Measurements from ENCODE around the gene TRPV6.

TRPV6 gene

DNA sequence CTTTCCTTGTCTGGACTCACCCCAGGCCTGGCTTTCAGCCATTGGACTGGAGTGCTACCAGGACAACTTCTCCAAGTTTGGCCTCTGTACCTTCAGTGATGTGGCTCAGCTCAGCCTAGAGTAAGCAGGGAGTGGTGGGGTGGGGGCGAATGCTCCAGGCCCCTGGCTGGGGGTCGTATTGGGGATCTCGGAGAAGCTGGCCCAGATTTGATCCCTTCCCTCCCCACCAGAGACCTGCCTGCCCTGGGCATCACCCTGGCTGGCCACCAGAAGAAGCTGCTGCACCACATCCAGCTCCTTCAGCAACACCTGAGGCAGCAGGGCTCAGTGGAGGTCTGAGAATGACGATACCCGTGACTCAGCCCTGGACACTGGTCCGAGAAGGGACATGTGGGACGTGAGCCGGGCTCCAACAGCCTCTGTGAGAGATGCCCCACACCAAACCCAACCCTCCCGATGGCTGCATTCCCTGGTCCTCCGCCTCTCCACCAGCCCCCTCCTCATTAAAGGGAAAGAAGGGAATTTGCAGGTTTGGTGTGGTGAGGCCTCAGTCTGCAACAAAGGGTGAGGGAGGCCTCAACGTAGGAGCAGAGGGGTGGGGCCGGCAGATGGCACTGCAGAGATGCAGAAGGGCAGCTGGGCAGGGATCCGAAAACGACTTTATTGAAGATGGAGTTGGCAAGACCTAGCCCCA is 14.8 kb downstream of the TRPV6 start:
- no peaks in the 10 kb centered on the region for H3K27me3 ChIP-seq (ENCODE audit: insufficient read depth, poor library complexity, severe bottlenecking)
- no peak overlapping the region for H3K27ac ChIP-seq (replicated peaks)
- DNase-seq (ENCODE audit: low read depth in 1 of 2, low spot score in 1 of 2): no peak
- TF ChIP-seq SPI1 (IDR thresholded peaks at IDR 0.05; ENCODE audit: borderline replicate concordance, low read depth): no peak
- H3K4me3 ChIP-seq (replicated peaks; ENCODE audit: insufficient read depth, low read length): no peak overlapping the region

- H3K27ac ChIP-seq (replicated peaks): no peak overlapping the region
- no peak for TF ChIP-seq POLR2AphosphoS5 (IDR thresholded peaks at IDR 0.05; ENCODE audit: low read depth)
- no peak for TF ChIP-seq GABPA (IDR thresholded peaks at IDR 0.05; ENCODE audit: low read depth)
- TF ChIP-seq, protein P1, sequence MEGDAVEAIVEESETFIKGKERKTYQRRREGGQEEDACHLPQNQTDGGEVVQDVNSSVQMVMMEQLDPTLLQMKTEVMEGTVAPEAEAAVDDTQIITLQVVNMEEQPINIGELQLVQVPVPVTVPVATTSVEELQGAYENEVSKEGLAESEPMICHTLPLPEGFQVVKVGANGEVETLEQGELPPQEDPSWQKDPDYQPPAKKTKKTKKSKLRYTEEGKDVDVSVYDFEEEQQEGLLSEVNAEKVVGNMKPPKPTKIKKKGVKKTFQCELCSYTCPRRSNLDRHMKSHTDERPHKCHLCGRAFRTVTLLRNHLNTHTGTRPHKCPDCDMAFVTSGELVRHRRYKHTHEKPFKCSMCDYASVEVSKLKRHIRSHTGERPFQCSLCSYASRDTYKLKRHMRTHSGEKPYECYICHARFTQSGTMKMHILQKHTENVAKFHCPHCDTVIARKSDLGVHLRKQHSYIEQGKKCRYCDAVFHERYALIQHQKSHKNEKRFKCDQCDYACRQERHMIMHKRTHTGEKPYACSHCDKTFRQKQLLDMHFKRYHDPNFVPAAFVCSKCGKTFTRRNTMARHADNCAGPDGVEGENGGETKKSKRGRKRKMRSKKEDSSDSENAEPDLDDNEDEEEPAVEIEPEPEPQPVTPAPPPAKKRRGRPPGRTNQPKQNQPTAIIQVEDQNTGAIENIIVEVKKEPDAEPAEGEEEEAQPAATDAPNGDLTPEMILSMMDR (IDR thresholded peaks at IDR 0.05; ENCODE audit: insufficient read depth, low read length): no peak
- no peak for TF ChIP-seq SPI1 (IDR thresholded peaks at IDR 0.05; ENCODE audit: borderline replicate concordance, low read depth)
- no peak overlapping the region for H3K4me3 ChIP-seq (replicated peaks; ENCODE audit: insufficient read depth, low read length)
- DNase-seq (ENCODE audit: low read depth in 1 of 2, low spot score in 1 of 2): no peak
- H3K27me3 ChIP-seq (ENCODE audit: insufficient read depth, poor library complexity, severe bottlenecking): no peaks in the 10 kb centered on the region
These were observed 15.4 kb downstream of the TRPV6 start for GRCh38 chr7:142870147-142870559.

- no peak for TF ChIP-seq GABPA (IDR thresholded peaks at IDR 0.05; ENCODE audit: low read depth)
- TF ChIP-seq, protein P1 (IDR thresholded peaks at IDR 0.05; ENCODE audit: insufficient read depth, low read length): no peak
- TF ChIP-seq REST (IDR thresholded peaks at IDR 0.05; ENCODE audit: insufficient replicate concordance, low read depth): no peak
- no peak for TF ChIP-seq POLR2AphosphoS5 (IDR thresholded peaks at IDR 0.05; ENCODE audit: low read depth)
- no peak for TF ChIP-seq SPI1 (IDR thresholded peaks at IDR 0.05; ENCODE audit: borderline replicate concordance, low read depth)
- no peak for DNase-seq (ENCODE audit: low read depth in 1 of 2, low spot score in 1 of 2)
- H3K27ac ChIP-seq (replicated peaks): no peak overlapping the region
- H3K4me3 ChIP-seq (replicated peaks; ENCODE audit: insufficient read depth, low read length): no peak overlapping the region
- no peaks in the 10 kb centered on the region for H3K27me3 ChIP-seq (ENCODE audit: insufficient read depth, poor library complexity, severe bottlenecking)
These were observed 16.1 kb downstream of the TRPV6 start for GRCh38 chr7:142869434-142869833.

GRCh38 chr7:142868986-142869415 is 16.5 kb downstream of the TRPV6 start:
- TF ChIP-seq POLR2AphosphoS5 (IDR thresholded peaks at IDR 0.05; ENCODE audit: low read depth) (no peak), SPI1 (IDR thresholded peaks at IDR 0.05; ENCODE audit: borderline replicate concordance, low read depth) (no peak), REST (IDR thresholded peaks at IDR 0.05; ENCODE audit: insufficient replicate concordance, low read depth) (no peak), GABPA (IDR thresholded peaks at IDR 0.05; ENCODE audit: low read depth) (no peak)
- TF ChIP-seq, protein P1 (IDR thresholded peaks at IDR 0.05; ENCODE audit: insufficient read depth, low read length): no peak
- DNase-seq (ENCODE audit: low read depth in 1 of 2, low spot score in 1 of 2): no peak

More at GRCh38 chr7:142868986-142869415, 16.5 kb downstream of the TRPV6 start:
- no peak overlapping the region for H3K4me3 ChIP-seq (replicated peaks; ENCODE audit: insufficient read depth, low read length)
- H3K27ac ChIP-seq (replicated peaks): no peak overlapping the region
- no peaks in the 10 kb centered on the region for H3K27me3 ChIP-seq (ENCODE audit: insufficient read depth, poor library complexity, severe bottlenecking)

All from HL-60 (cell line).